Calu3 (cell line): ENCODE results near the gene NRIP1. TPM values are rescaled to one million over a fixed set of nuclear protein-coding genes. Genes with fewer than 3 reads are reported as not detected.
A peak's percentile ranks its signal among the peaks of the same experiment; 100 is the strongest.

ENCODE experiments used
- BruUV-seq: library from RNA; stranded (reverse); fragments of 400-500 nt; replicated peaks from 2 replicates; lab custom pipeline; 2021; lab: Mats Ljungman, UMichigan
- CTCF ChIA-PET: fragments of 300-600 bp; sonication (Branson Sonifier 250); formaldehyde crosslinking; loops from one replicate; lab custom pipeline; 2022; ENCODE audit warnings: antibody characterized with exemption; lab: Charles Lee
- DNase-seq: peaks from one replicate; pipeline ENCODE4 v3.0.0; 2022
- H3K27ac Mint-ChIP-seq: one replicate; pipeline ENCODE4 v1.8.0; 2022; ENCODE audit warnings: mixed read lengths; ENCODE audit not compliant: unreplicated experiment
- H3K27me3 Mint-ChIP-seq: one replicate; pipeline ENCODE4 v1.8.0; 2022; ENCODE audit warnings: mixed read lengths; ENCODE audit not compliant: unreplicated experiment
- H3K36me3 Mint-ChIP-seq: one replicate; pipeline ENCODE4 v1.8.0; 2022; ENCODE audit warnings: mild to moderate bottlenecking, moderate library complexity, mixed read lengths; ENCODE audit not compliant: insufficient read depth, unreplicated experiment
- H3K4me1 Mint-ChIP-seq: one replicate; pipeline ENCODE4 v1.8.0; 2022; ENCODE audit warnings: mild to moderate bottlenecking, low read depth, mixed read lengths; ENCODE audit not compliant: unreplicated experiment
- H3K4me3 Mint-ChIP-seq: one replicate; pipeline ENCODE4 v1.8.0; 2022; ENCODE audit warnings: mild to moderate bottlenecking, low read depth, moderate library complexity, mixed read lengths; ENCODE audit not compliant: unreplicated experiment
- H3K9me3 Mint-ChIP-seq: one replicate; pipeline ENCODE4 v1.8.0; 2022; ENCODE audit warnings: low read depth, mixed read lengths; ENCODE audit not compliant: unreplicated experiment
- intact Hi-C: fragments of 100-400 bp; cut with micrococcal nuclease; formaldehyde crosslinking; loops from one replicate; pipeline ENCODE4 v1.10.0; 2022; ENCODE audit not compliant: unreplicated experiment
- total RNA-seq: library from RNA; stranded (reverse); gene quantifications from 2 replicates; pipeline ENCODE4 v1.2.3, GENCODE V29; 2022
- TF ChIP-seq, protein P1 (sequence below): fragments of 200-600 bp; IDR thresholded peaks from one replicate; pipeline ENCODE4 v1.8.0; 2022; ENCODE audit warnings: antibody characterized with exemption; ENCODE audit not compliant: unreplicated experiment

NRIP1 gene
- total RNA-seq, 1 experiment from 2014 or later = 58.7 TPM

DNA sequence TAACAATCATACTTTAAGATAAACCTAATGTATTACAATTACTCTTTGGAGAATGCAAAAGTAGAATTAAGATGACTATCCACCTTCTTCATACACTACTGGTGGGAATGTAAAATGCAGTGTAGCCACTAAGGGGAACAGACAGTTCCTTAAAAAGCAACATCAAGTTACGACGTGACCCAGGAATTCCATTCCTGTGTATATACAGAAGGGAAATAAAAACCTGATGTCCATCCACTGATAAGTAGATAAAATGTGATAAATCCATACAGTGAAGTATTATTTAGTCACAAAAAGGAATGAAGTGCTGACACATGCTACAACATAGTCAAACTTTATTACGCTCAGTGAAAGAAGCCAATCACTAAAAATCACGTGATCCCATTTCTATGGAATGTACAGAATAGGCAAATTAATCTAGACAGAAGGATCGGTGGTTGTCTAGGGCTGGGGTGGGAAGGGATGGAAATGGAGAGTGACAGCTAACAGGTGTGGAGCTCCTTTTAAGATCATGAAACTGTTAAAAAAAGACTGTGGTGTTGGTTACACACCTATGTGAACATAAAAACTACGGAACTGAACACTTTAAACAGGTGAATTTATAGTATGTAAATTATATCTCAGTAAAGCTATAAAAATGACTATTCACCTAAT, 42.1 kb downstream of the NRIP1 start:
- H3K36me3 Mint-ChIP-seq = peaks cover 4% of the 10 kb centered on the region
- no peak overlapping the region for H3K27ac Mint-ChIP-seq
- no peak overlapping the region for H3K4me3 Mint-ChIP-seq
- DNase-seq = no peak
- no peaks in the 10 kb centered on the region for H3K9me3 Mint-ChIP-seq
- CTCF ChIA-PET = no interaction called here
- peaks cover 29% of the 10 kb centered on the region for H3K4me1 Mint-ChIP-seq
- TF ChIP-seq, protein P1, sequence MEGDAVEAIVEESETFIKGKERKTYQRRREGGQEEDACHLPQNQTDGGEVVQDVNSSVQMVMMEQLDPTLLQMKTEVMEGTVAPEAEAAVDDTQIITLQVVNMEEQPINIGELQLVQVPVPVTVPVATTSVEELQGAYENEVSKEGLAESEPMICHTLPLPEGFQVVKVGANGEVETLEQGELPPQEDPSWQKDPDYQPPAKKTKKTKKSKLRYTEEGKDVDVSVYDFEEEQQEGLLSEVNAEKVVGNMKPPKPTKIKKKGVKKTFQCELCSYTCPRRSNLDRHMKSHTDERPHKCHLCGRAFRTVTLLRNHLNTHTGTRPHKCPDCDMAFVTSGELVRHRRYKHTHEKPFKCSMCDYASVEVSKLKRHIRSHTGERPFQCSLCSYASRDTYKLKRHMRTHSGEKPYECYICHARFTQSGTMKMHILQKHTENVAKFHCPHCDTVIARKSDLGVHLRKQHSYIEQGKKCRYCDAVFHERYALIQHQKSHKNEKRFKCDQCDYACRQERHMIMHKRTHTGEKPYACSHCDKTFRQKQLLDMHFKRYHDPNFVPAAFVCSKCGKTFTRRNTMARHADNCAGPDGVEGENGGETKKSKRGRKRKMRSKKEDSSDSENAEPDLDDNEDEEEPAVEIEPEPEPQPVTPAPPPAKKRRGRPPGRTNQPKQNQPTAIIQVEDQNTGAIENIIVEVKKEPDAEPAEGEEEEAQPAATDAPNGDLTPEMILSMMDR = no peak
- no TSS peak for BruUV-seq
- H3K27me3 Mint-ChIP-seq = no peaks in the 10 kb centered on the region
- intact Hi-C loops = no loop called here

DNA sequence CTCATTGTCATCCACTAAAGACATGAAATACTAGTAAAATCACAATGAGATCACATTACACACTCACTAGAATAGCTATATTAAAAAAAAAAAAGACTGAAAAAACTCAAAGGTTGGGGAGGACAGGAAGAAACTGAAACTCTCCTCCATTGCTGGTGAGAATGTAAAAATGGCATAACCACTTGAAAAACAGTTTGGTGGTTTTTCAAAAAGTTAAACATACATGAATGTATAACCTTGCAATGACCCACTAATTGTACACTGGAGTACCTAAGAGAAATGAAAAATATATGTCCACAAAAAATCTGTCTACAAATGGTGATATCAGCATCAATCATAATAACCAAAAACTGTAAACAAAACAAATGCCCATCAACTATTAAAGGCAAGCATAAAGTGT, 44.0 kb downstream of the NRIP1 start:
- Mint-ChIP-seq H3K36me3 (peaks cover 4% of the 10 kb centered on the region), H3K27ac (no peak overlapping the region), H3K4me3 (no peak overlapping the region), H3K4me1 (peaks cover 42% of the 10 kb centered on the region), H3K9me3 (no peaks in the 10 kb centered on the region), H3K27me3 (no peaks in the 10 kb centered on the region)
- CTCF ChIA-PET = no interaction called here
- no peak for DNase-seq
- BruUV-seq = no TSS peak
- TF ChIP-seq, protein P1 = no peak
- intact Hi-C loops = no loop called here

- intact Hi-C loops = no loop called here
- CTCF ChIA-PET = no interaction called here
- BruUV-seq = no TSS peak
These were observed 46.4 kb downstream of the NRIP1 start for GRCh38 chr21:15018382-15018781.

DNA sequence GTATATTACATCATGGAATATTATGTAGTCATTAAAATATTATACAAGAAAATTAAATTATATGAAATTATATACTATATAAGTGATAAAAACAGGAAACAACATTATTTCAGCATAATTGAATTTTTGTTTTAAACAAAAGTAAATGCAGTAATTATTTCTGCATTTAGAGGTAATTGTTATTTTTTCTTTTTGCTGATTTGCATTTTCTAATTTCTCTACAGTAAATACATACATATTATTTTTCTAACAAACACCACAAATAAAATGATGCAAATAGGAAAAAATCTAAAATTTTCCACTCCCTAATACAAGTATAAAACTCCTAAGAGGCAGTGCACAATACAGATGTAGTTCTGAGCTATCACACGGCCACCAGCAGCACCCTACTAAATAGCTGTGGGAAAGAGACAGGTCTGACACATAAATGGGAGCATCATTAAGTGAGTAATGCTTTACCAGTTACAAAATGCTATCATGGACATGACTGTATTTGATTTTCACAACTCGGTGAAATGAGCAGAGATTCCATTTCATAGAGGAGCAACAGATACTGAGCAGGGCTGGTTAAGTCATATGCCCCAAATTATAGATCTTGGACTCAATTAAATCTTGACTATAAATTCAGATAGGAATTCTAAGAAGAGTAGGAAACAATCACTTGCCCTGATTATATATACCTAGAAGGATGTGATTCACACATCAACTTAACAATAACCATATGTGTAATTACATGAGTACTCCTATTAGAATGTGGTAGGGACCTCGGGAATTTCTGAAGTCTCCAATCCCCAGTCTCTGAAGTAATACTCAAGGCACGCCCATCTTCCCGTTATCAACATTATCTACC, 49.0 kb downstream of the NRIP1 start:
- TF ChIP-seq, protein P1 = no peak
- peak overlapping the region; percentile 24 for H3K27ac Mint-ChIP-seq
- no peaks in the 10 kb centered on the region for H3K27me3 Mint-ChIP-seq
- no peak for DNase-seq
- intact Hi-C loops = no loop called here
- CTCF ChIA-PET = no interaction called here
- BruUV-seq = no TSS peak
- H3K9me3 Mint-ChIP-seq = no peaks in the 10 kb centered on the region
- peaks cover 24% of the 10 kb centered on the region for H3K4me1 Mint-ChIP-seq
- H3K4me3 Mint-ChIP-seq = no peak overlapping the region
- peaks cover 6% of the 10 kb centered on the region for H3K36me3 Mint-ChIP-seq

More at GRCh38 chr21:15018382-15018781, 46.4 kb downstream of the NRIP1 start:
- no peak for DNase-seq
- Mint-ChIP-seq H3K9me3 (no peaks in the 10 kb centered on the region), H3K27ac (peak overlapping the region; percentile 2), H3K4me3 (no peak overlapping the region), H3K4me1 (peaks cover 24% of the 10 kb centered on the region), H3K27me3 (no peaks in the 10 kb centered on the region), H3K36me3 (peaks cover 6% of the 10 kb centered on the region)
- TF ChIP-seq, protein P1 = no peak
